Measurements from ENCODE around the gene DSCAM.

DNA sequence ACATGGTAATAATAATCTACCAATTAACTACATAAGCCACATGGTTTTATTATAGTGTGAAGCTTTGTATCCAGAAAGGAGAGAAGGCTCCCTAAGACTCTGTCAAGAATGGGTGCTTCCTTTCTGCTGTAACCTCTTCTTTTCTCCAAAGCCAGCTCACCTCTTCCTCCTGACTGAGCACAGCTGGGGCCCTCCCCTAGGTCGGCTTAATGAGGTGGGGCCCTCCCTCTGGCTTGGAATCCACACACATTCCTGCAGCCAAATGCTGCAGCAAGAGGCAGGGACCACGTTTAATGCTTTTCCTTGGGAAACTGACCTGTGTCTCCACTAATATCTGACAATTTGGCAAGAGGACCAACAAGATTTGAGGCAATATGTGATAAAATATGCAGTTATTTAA is 94.8 kb downstream of the DSCAM start:
- TF ChIP-seq CTCF (IDR thresholded peaks at IDR 0.05) = no peak
- TF ChIP-seq POLR2A (IDR thresholded peaks at IDR 0.05) = no peak

Data from uterus (tissue), 2 donors.